ENCODE data around the gene PPP6R3.

DNA sequence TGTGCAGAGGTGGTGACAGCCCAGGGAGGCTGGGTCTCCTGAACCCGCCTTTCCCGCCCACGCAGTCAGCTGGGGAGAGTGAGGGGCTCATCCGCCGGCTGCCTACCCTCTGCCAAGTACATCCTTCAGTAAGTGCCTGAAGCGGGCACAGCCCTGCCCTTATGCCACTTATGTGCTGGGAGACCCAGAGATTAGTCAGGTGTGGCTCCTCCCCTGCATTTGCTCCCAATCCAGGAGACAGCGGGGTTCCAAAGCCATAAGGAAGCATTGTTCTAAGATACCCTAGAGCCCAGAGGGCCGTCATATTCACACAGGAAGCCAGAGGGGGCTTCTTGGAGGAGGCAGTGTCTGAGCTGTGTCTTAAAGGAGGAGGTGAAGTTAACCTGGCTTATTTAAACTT lies 5.8 kb upstream of the PPP6R3 start:
- TF ChIP-seq, protein P1, sequence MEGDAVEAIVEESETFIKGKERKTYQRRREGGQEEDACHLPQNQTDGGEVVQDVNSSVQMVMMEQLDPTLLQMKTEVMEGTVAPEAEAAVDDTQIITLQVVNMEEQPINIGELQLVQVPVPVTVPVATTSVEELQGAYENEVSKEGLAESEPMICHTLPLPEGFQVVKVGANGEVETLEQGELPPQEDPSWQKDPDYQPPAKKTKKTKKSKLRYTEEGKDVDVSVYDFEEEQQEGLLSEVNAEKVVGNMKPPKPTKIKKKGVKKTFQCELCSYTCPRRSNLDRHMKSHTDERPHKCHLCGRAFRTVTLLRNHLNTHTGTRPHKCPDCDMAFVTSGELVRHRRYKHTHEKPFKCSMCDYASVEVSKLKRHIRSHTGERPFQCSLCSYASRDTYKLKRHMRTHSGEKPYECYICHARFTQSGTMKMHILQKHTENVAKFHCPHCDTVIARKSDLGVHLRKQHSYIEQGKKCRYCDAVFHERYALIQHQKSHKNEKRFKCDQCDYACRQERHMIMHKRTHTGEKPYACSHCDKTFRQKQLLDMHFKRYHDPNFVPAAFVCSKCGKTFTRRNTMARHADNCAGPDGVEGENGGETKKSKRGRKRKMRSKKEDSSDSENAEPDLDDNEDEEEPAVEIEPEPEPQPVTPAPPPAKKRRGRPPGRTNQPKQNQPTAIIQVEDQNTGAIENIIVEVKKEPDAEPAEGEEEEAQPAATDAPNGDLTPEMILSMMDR (conservative IDR thresholded peaks at IDR 0.05): no peak
- TF ChIP-seq EZH2 (IDR thresholded peaks at IDR 0.05; ENCODE audit: low read depth): no peak
